Neural progenitor cell (in vitro differentiated cells): Measurements from ENCODE around the gene OXT. TPM values are rescaled to one million over a fixed set of nuclear protein-coding genes. Genes with fewer than 3 reads are reported as not detected.

Experiments used
- DNase-seq: peaks from one replicate; pipeline ENCODE4 v3.0.0-alpha.2; 2016; ENCODE audit warnings: low spot score
- H2AFZ ChIP-seq: fragments of 200-600 bp; sonication (generic); replicated peaks from 2 replicates; pipeline ENCODE4 v1.6.1; 2016; ENCODE audit warnings: antibody characterized with exemption
- H3F3A ChIP-seq: fragments of 200-600 bp; sonication (generic); 2 replicates; pipeline ENCODE4 v1.6.1; 2016; ENCODE audit warnings: antibody characterized with exemption, low read depth
- H3K27ac ChIP-seq: fragments of 200-600 bp; sonication (generic); 2 replicates; pipeline ENCODE4 v1.5.1; 2016; ENCODE audit warnings: mild to moderate bottlenecking
- H3K27me3 ChIP-seq: fragments of 200-600 bp; sonication (generic); 2 replicates; pipeline ENCODE4 v1.6.1; 2016; ENCODE audit warnings: mild to moderate bottlenecking, moderate library complexity
- H3K36me3 ChIP-seq: fragments of 200-600 bp; sonication (generic); 2 replicates; pipeline ENCODE4 v1.5.1; 2016
- H3K4me1 ChIP-seq: fragments of 200-600 bp; sonication (generic); 2 replicates; pipeline ENCODE4 v1.6.1; 2016; ENCODE audit warnings: mixed run types
- H3K4me2 ChIP-seq: fragments of 200-600 bp; sonication (generic); 2 replicates; pipeline ENCODE4 v1.6.1; 2016
- H3K4me3 ChIP-seq: fragments of 200-600 bp; sonication (generic); 2 replicates; pipeline ENCODE4 v1.5.1; 2016
- H3K79me2 ChIP-seq: fragments of 200-600 bp; sonication (generic); 2 replicates; pipeline ENCODE4 v1.6.1; 2016; ENCODE audit warnings: low read depth
- H3K9ac ChIP-seq: fragments of 200-600 bp; sonication (generic); 2 replicates; pipeline ENCODE4 v1.6.1; 2016
- H3K9me3 ChIP-seq: fragments of 200-600 bp; sonication (generic); 2 replicates; pipeline ENCODE4 v1.5.1; 2016; ENCODE audit warnings: low read depth
- H4K20me1 ChIP-seq: fragments of 200-600 bp; sonication (generic); 2 replicates; pipeline ENCODE4 v1.6.1; 2016; ENCODE audit warnings: low read depth
- H3K27ac Mint-ChIP-seq: 3 replicates; pipeline ENCODE4 v1.8.0; 2021; ENCODE audit warnings: mixed read lengths
- H3K27me3 Mint-ChIP-seq: 2 replicates; pipeline ENCODE4 v1.8.0; 2022; ENCODE audit warnings: low read depth, mild to moderate bottlenecking, inconsistent platforms, moderate library complexity, mixed read lengths; ENCODE audit not compliant: insufficient read depth
- H3K36me3 Mint-ChIP-seq: 3 replicates; pipeline ENCODE4 v1.8.0; 2021; ENCODE audit warnings: mixed read lengths
- H3K4me1 Mint-ChIP-seq: 3 replicates; pipeline ENCODE4 v1.8.0; 2021; ENCODE audit warnings: mixed read lengths
- H3K4me3 Mint-ChIP-seq: 3 replicates; pipeline ENCODE4 v1.8.0; 2021; ENCODE audit warnings: mild to moderate bottlenecking, moderate library complexity, mixed read lengths
- H3K9me3 Mint-ChIP-seq: 3 replicates; pipeline ENCODE4 v1.8.0; 2020; ENCODE audit warnings: mixed read lengths
- EZH2 ChIP-seq: fragments of 200-600 bp; sonication (generic); IDR thresholded peaks from 2 replicates; pipeline ENCODE4 v1.6.1; 2017; ENCODE audit warnings: antibody characterized with exemption, mild to moderate bottlenecking, moderate library complexity
- EZH2phosphoT487 ChIP-seq: fragments of 200-600 bp; sonication (generic); IDR thresholded peaks from 2 replicates; pipeline ENCODE4 v1.6.1; 2017; ENCODE audit warnings: antibody characterized with exemption
- total RNA-seq: library from RNA; depleted of rRNA; stranded (reverse); fragments of >200 nt; gene quantifications from 2 replicates; pipeline ENCODE4 v1.2.3, GENCODE V29; 2015; ENCODE audit warnings: low replicate concordance
- TF ChIP-seq, protein P1 (sequence below): fragments of 200-600 bp; sonication (generic); IDR thresholded peaks from 2 replicates; pipeline ENCODE4 v1.5.1; 2017; ENCODE audit warnings: antibody characterized with exemption, mild to moderate bottlenecking

The OXT gene
- total RNA-seq, 1 donor from 2014 or later, result not detected

DNA sequence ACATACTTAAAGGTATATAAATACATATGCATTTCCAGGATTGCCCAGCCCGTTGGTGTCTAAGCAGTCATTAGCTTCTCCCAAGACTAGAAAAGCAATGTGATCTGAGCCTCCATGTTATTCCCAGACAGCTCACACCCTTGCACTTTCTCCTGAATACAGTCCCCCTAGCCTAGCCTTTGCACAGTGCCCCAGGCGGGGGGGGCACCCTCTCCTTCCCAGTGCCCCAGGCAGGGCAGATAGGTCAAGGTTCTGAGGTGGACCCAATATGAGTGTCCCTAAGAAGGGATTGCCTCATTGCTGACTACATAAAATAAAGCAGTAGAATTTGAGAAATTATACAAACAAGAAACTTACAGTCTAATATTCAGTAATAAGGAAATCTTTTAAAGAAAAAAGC lies 43.4 kb upstream of the OXT start:
- Mint-ChIP-seq H3K27me3 (peaks cover 2% of the 10 kb centered on the region), H3K9me3 (no peaks in the 10 kb centered on the region), H3K27ac (no peak overlapping the region), H3K36me3 (peaks cover 31% of the 10 kb centered on the region), H3K4me3 (no peak overlapping the region), H3K4me1 (no peaks in the 10 kb centered on the region)
- H3K4me2 ChIP-seq, result no peak overlapping the region
- no peaks in the 10 kb centered on the region for H3K9me3 ChIP-seq
- no peaks in the 10 kb centered on the region for H3F3A ChIP-seq
- H3K27ac ChIP-seq, result no peak overlapping the region
- H3K4me1 ChIP-seq, result no peaks in the 10 kb centered on the region
- TF ChIP-seq EZH2phosphoT487 (no peak), EZH2 (no peak)
- TF ChIP-seq, protein P1, sequence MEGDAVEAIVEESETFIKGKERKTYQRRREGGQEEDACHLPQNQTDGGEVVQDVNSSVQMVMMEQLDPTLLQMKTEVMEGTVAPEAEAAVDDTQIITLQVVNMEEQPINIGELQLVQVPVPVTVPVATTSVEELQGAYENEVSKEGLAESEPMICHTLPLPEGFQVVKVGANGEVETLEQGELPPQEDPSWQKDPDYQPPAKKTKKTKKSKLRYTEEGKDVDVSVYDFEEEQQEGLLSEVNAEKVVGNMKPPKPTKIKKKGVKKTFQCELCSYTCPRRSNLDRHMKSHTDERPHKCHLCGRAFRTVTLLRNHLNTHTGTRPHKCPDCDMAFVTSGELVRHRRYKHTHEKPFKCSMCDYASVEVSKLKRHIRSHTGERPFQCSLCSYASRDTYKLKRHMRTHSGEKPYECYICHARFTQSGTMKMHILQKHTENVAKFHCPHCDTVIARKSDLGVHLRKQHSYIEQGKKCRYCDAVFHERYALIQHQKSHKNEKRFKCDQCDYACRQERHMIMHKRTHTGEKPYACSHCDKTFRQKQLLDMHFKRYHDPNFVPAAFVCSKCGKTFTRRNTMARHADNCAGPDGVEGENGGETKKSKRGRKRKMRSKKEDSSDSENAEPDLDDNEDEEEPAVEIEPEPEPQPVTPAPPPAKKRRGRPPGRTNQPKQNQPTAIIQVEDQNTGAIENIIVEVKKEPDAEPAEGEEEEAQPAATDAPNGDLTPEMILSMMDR, result no peak
- H3K36me3 ChIP-seq, result no peaks in the 10 kb centered on the region
- H3K4me3 ChIP-seq, result no peak overlapping the region
- no peaks in the 10 kb centered on the region for H4K20me1 ChIP-seq
- H2AFZ ChIP-seq, result no peak overlapping the region
- no peak overlapping the region for H3K9ac ChIP-seq
- no peaks in the 10 kb centered on the region for H3K27me3 ChIP-seq
- DNase-seq, result no peak
- no peaks in the 10 kb centered on the region for H3K79me2 ChIP-seq

DNA sequence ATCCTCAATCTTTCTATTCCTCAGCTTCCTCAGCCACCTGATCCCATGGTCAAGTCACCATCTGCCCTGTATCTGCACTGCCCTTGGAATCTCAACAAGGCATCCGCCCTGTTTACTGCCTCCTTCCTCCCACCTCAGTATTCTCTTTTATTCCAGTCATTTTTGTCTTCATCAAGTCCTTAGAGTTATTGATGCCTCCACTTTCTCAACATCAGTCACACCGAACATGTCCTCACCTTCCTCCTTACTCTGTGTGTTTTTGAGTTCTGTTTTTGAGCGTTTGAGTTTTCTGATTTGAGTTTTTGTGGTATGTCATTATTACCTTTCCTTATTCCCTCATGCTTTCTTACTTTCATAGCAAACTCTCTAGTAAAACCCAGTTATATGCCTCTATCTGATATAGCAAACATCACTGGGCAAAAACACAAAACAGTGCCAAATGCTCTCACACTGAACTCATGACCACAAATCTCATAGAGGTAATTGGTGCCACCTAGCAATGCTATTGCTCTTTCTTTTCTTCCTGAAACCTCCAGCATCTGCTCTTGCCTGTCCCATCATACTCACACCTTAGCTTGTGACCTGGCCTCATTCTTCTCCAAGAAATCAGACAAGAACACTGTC lies 39.8 kb upstream of the OXT start:
- H3K9ac ChIP-seq, result no peak overlapping the region
- no peaks in the 10 kb centered on the region for H3K9me3 ChIP-seq
- no peaks in the 10 kb centered on the region for H3K9me3 Mint-ChIP-seq
- H3K4me3 Mint-ChIP-seq, result no peak overlapping the region
- H3K4me1 Mint-ChIP-seq, result no peaks in the 10 kb centered on the region
- peaks cover 3% of the 10 kb centered on the region for H3K27me3 Mint-ChIP-seq
- TF ChIP-seq, protein P1, result no peak
- TF ChIP-seq EZH2phosphoT487, result no peak
- no peak for TF ChIP-seq EZH2
- H3K4me2 ChIP-seq, result no peak overlapping the region
- H2AFZ ChIP-seq, result no peak overlapping the region
- DNase-seq, result no peak
- no peaks in the 10 kb centered on the region for H3K27me3 ChIP-seq
- H3K79me2 ChIP-seq, result no peaks in the 10 kb centered on the region
- peaks cover 24% of the 10 kb centered on the region for H3K36me3 Mint-ChIP-seq
- no peak overlapping the region for H3K4me3 ChIP-seq
- no peaks in the 10 kb centered on the region for H4K20me1 ChIP-seq
- H3K27ac Mint-ChIP-seq, result no peak overlapping the region
- H3K4me1 ChIP-seq, result no peaks in the 10 kb centered on the region
- no peaks in the 10 kb centered on the region for H3K36me3 ChIP-seq
- H3K27ac ChIP-seq, result no peak overlapping the region
- no peaks in the 10 kb centered on the region for H3F3A ChIP-seq

DNA sequence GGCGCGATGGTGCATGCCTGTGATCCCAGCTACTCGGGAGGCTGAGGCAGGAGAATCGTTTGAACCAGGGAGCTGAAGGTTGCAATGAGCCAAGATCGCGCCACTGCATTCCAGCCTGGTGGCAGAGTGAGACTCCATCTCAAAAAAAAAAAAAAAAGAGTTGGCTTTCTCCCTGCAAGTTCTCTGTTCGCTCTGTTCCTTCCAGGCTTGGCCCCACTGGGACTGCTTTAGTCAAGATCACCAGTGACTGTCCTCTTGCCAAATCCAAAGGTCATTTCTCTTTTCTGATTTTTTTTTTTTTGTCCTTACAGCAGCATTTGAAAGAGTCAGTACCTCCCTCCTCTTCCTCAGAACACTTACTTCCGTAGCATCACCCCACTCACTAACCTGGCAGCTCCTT lies 38.8 kb upstream of the OXT start:
- no peak overlapping the region for H3K4me2 ChIP-seq
- H3K4me3 ChIP-seq, result no peak overlapping the region
- no peaks in the 10 kb centered on the region for H3K79me2 ChIP-seq
- no peak for DNase-seq
- no peak overlapping the region for H3K27ac ChIP-seq
- no peaks in the 10 kb centered on the region for H3F3A ChIP-seq
- Mint-ChIP-seq H3K4me1 (no peaks in the 10 kb centered on the region), H3K27me3 (peaks cover 3% of the 10 kb centered on the region), H3K36me3 (peaks cover 17% of the 10 kb centered on the region), H3K9me3 (no peaks in the 10 kb centered on the region), H3K4me3 (no peak overlapping the region), H3K27ac (no peak overlapping the region)
- no peaks in the 10 kb centered on the region for H3K27me3 ChIP-seq
- H2AFZ ChIP-seq, result no peak overlapping the region
- no peaks in the 10 kb centered on the region for H3K9me3 ChIP-seq
- H3K9ac ChIP-seq, result no peak overlapping the region
- H3K4me1 ChIP-seq, result no peaks in the 10 kb centered on the region
- no peaks in the 10 kb centered on the region for H3K36me3 ChIP-seq
- no peak for TF ChIP-seq EZH2
- TF ChIP-seq, protein P1, result no peak
- TF ChIP-seq EZH2phosphoT487, result no peak
- no peaks in the 10 kb centered on the region for H4K20me1 ChIP-seq
